Measurements from ENCODE around the gene ENC1. TPM values are rescaled to one million over a fixed set of nuclear protein-coding genes. Genes with fewer than 3 reads are reported as not detected.

ENC1 gene
- total RNA-seq, 1 donor from 2014 or later = 3.8 TPM

DNA sequence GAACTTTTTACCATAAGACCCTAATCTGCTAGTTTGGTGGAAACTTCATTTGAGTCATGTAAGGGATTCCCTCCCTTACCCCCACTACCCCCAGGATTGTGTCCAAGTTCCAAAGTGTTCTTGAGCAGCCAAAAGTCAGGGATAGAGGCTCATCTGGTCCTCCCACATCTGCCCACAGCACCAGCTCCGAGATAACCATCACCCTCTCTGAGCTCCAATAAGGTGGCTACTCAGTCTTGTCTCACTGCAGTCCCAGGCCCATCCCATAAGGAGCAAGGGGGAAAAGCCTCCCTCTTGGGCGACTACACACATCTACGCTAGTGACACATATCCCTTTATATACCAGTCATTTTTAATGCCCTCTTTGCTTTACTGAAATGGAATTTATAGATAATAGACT is 12.0 kb upstream of the ENC1 start:
- DNase-seq = no peak
- no peaks in the 10 kb centered on the region for H3K27me3 ChIP-seq (ENCODE audit: low read depth)
- intact Hi-C loops (cut with micrococcal nuclease) = no loop called here

DNA sequence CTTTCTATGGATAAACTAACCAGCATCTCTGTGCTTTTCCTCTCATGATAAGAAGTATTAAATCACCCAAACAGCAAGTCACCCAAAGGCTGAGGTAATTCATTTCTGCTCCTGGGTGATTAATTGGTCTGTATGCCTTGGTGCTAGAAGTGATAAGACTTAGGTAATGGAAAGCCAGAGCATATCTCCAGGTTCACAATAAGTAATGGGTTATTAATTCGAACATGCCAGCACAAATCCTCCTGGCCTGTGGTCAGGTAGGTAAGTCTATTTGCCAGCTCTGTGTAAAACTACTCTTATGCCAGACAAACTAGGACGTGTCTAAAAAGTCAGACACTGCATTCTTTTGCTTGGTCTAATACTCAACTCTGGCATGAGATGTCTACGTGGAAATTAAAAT is 11.2 kb upstream of the ENC1 start:
- Histone ChIP-seq H3K27me3 (ENCODE audit: low read depth) (no peaks in the 10 kb centered on the region), H3K4me3 (no peak overlapping the region), H3K36me3 (no peaks in the 10 kb centered on the region), H3K27ac (replicated peaks) (no peak overlapping the region), H3K9me3 (replicated peaks) (no peaks in the 10 kb centered on the region), H3K4me1 (peaks cover 11% of the 10 kb centered on the region)
- intact Hi-C loops (cut with micrococcal nuclease) = no loop called here
- TF ChIP-seq, protein P1, sequence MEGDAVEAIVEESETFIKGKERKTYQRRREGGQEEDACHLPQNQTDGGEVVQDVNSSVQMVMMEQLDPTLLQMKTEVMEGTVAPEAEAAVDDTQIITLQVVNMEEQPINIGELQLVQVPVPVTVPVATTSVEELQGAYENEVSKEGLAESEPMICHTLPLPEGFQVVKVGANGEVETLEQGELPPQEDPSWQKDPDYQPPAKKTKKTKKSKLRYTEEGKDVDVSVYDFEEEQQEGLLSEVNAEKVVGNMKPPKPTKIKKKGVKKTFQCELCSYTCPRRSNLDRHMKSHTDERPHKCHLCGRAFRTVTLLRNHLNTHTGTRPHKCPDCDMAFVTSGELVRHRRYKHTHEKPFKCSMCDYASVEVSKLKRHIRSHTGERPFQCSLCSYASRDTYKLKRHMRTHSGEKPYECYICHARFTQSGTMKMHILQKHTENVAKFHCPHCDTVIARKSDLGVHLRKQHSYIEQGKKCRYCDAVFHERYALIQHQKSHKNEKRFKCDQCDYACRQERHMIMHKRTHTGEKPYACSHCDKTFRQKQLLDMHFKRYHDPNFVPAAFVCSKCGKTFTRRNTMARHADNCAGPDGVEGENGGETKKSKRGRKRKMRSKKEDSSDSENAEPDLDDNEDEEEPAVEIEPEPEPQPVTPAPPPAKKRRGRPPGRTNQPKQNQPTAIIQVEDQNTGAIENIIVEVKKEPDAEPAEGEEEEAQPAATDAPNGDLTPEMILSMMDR (IDR thresholded peaks at IDR 0.05; ENCODE audit: borderline replicate concordance) = no peak
- DNase-seq = no peak

More for the DNA sequence above, 12.0 kb upstream of the ENC1 start:
- TF ChIP-seq, protein P1 (IDR thresholded peaks at IDR 0.05; ENCODE audit: borderline replicate concordance) = no peak
- Histone ChIP-seq H3K27ac (replicated peaks) (no peak overlapping the region), H3K36me3 (no peaks in the 10 kb centered on the region), H3K4me3 (no peak overlapping the region), H3K4me1 (peaks cover 19% of the 10 kb centered on the region), H3K9me3 (replicated peaks) (no peaks in the 10 kb centered on the region)

DNA sequence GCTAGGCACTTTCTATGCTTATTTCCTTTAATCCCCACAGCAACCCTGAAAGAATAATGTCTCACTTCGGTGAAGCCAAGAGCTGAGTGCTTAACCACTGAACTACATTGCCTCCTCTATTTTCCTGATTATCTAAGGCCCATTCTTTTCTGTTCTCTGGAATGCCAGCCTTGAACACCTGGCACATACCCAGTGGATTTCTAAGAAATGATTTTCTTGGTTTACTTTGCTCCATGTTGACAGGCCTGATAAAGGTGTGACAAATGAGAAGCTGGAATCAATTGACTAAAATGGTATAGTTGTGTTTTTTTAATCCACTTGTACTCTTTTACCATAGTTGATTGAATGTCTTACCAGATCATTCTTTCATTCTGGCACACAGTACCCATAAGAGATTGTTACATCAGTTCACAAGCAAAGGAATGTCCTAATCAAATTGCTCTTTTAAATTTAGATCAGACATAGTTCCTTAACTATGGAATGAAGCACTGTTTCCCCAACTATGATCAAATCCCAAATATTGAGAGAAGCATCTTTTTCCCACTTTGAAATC is 9.0 kb upstream of the ENC1 start:
- H3K36me3 ChIP-seq = no peaks in the 10 kb centered on the region
- H3K9me3 ChIP-seq (replicated peaks) = no peaks in the 10 kb centered on the region
- intact Hi-C loops (cut with micrococcal nuclease) = loop anchor here (2.0 to 10.0 kb wide), 4 partner anchors 622 to 1057 kb away; no protein-coding TSS in a partner anchor
- H3K27me3 ChIP-seq (ENCODE audit: low read depth) = no peaks in the 10 kb centered on the region
- TF ChIP-seq, protein P1 (IDR thresholded peaks at IDR 0.05; ENCODE audit: borderline replicate concordance) = no peak
- no peak overlapping the region for H3K4me3 ChIP-seq
- H3K27ac ChIP-seq (replicated peaks) = no peak overlapping the region
- peaks cover 11% of the 10 kb centered on the region for H3K4me1 ChIP-seq
- no peak for DNase-seq

DNA sequence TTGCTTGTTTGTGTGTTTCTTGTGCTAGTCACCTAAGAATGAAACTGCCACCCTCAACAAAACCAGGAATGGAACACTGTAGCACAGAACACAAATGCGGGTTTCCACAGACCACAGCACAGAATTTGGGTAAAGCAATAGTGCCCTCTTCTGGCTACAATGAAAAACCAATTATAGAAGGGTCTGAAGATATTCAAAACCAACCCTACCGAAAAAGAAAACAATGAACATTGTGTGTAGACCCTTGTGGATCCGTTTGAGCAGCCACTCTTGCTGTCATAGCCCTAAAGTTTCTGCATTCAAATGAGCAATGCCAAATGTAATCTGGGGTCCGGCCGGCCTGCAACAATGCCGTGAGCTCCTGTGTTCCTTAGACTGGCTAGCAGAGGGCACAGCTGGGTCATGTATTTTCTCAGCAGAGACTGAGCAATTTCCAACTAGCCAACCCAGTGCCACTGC is 8.3 kb upstream of the ENC1 start:
- Histone ChIP-seq H3K4me3 (no peak overlapping the region), H3K27ac (replicated peaks) (no peak overlapping the region)
- DNase-seq = no peak

DNA sequence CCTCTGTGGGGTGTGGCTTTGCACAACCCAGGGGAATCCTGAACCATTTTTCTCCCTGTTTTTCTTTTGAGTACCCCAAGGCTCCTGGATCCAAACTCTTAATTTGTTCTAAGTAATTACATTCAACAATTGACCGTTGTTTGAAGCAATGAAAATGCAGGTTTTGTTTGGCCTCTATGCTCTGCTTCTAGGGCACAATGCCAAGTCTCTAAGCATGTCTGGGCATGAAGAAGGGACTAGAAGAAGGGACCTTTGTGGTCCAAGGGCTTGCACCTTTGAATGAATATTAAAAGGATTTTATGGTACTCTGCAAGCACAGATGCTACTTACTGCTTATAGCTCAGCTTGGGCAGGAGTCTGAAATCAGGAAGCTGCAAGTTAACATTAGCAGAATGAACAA is 6.6 kb upstream of the ENC1 start:
- TF ChIP-seq, protein P1 (IDR thresholded peaks at IDR 0.05; ENCODE audit: borderline replicate concordance) = no peak
- no peak overlapping the region for H3K4me3 ChIP-seq
- intact Hi-C loops (cut with micrococcal nuclease) = loop anchor here (5.0 to 10.0 kb wide), 3 partner anchors 620 to 1055 kb away; no protein-coding TSS in a partner anchor
- H3K9me3 ChIP-seq (replicated peaks) = no peaks in the 10 kb centered on the region
- no peak for DNase-seq
- H3K27ac ChIP-seq (replicated peaks) = no peak overlapping the region
- no peaks in the 10 kb centered on the region for H3K27me3 ChIP-seq (ENCODE audit: low read depth)
- no peaks in the 10 kb centered on the region for H3K36me3 ChIP-seq
- peaks cover 33% of the 10 kb centered on the region for H3K4me1 ChIP-seq

More for the DNA sequence above, 8.3 kb upstream of the ENC1 start:
- Histone ChIP-seq H3K36me3 (no peaks in the 10 kb centered on the region), H3K27me3 (ENCODE audit: low read depth) (no peaks in the 10 kb centered on the region), H3K4me1 (peaks cover 15% of the 10 kb centered on the region), H3K9me3 (replicated peaks) (no peaks in the 10 kb centered on the region)
- intact Hi-C loops (cut with micrococcal nuclease) = loop anchor here (2.0 to 10.0 kb wide), 4 partner anchors 622 to 1057 kb away; no protein-coding TSS in a partner anchor
- TF ChIP-seq, protein P1 (IDR thresholded peaks at IDR 0.05; ENCODE audit: borderline replicate concordance) = peak; percentile 84
